NCI-H146 (cell line): Measurements from ENCODE around the gene XPO6.

Experiments used
- DNase-seq: peaks from one replicate; lab custom pipeline; 2025; lab: John Stamatoyannopoulos, UW

The XPO6 gene

DNA sequence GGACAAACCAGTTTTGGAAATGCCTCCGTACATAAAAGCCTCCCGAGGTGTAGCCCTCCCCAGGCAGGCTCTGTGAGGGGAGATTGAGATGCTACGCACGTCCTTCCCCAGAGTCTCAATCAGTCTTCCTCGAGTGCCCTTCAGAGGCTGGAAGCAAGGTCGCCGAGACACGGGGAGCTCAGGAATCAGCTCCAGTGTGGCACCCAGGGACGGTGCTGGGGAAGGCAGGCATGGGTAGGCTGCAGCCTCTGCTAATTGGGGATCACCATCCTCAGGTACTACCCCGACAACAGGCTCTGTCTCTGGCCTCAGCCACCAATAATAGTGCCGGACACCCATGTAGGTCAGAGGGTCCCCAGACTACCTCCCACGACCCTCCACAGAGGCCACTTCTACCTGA, 120.1 kb downstream of the XPO6 start:
- DNase-seq: no peak

- DNase-seq: no peak
Observed at GRCh38 chr16:28090646-28091377, 121.0 kb downstream of the XPO6 start.

DNA sequence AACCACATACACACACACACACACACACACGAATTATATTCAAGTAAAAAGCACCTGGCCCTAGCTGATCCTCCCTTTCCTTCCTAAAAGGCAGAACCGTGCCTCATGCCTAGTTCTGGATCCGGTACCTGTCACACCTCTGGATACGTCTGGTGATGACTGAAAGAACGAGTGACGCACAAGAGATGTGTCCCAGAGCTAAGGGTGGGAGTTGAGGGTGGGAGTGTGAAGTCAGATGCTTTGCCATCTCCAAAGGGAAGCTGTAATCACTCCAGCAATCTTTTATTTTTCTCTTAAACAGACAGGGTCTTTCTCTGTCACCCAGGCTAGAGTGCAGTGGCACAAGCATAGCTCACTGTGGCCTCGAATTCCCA, 121.8 kb downstream of the XPO6 start:
- DNase-seq: no peak

DNA sequence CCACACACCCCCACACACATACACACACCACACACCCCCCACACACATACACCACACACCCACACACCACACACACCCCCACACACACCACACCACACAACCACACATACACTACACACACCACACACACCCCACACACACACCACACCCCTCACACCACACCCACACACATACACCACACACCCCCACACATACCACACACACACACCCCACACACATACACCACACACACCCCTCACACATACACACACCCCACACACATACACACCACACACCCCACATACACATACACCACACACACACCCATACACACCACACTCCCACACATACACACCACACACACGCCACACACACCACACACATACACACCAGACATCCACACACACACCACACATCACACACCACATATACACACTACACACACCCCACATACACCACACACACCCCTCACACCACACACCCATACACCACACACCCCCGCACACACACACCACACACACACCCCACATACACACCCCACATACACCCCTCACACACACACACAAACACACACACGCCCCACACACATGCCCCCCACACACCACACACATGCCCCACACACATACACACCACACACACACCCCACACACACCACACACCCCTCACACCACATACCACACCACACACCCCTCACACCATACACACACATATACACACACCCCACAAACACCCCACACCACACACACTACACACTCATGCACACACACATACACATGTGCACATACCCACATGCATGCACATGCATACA, 122.4 kb downstream of the XPO6 start:
- no peak for DNase-seq

DNA sequence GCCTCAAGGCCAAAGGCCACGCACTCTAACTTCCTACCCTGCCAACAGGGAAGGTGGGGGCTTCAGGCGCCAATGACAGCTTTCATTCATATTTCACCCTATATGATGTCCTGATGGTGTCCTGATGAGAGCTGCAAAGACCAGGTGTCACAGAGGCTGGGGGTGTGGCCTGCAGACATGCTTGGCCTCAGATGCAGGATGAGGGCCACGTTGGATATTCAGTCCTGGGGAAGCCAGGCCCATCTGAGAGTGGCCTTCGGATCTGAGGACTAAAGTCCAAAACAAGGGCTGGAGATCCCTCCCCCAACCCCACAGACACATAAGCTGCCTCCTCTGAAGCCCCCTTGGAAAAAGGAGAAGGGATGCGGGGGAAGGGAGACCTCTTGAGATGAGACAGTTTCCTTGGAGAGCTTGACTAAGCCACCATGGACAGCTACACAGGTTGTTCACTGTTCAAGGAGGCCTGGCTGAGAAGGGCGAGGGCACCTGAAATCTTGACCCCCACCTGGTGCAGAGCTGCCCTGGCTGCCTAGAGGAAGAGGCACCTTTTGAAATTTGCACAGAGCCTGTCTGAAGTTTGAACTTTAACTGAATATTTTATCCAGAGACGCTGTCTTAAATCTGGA, 124.0 kb downstream of the XPO6 start:
- DNase-seq: no peak

DNA sequence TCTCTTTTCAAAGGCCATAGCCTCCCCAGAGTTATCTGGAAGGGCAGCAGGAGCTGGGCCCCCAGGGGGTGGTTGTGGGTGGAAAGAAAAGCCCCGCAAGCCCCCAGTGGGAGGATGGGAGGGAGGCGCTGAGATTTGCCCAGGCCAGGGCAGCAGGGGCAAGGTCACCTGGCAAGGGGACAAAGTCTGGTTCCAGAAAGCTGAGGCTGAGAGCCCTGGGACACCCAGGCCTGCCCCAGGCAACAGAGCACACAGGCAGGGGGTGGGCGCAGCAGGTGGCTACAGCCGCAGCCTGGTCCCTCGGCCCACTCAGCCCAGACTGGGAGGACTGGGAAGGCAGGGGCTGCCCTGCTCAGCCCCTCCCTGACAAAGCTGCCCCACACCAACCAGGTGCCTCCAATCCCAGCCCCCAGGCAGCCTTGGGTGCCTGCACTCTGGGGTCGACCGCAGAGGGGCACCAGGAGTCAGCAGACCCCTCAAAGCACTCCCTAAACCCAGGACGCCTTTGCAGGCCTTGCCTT, 124.6 kb downstream of the XPO6 start:
- no peak for DNase-seq

- no peak for DNase-seq
Observed at GRCh38 chr16:28086186-28087139, 125.3 kb downstream of the XPO6 start.

DNA sequence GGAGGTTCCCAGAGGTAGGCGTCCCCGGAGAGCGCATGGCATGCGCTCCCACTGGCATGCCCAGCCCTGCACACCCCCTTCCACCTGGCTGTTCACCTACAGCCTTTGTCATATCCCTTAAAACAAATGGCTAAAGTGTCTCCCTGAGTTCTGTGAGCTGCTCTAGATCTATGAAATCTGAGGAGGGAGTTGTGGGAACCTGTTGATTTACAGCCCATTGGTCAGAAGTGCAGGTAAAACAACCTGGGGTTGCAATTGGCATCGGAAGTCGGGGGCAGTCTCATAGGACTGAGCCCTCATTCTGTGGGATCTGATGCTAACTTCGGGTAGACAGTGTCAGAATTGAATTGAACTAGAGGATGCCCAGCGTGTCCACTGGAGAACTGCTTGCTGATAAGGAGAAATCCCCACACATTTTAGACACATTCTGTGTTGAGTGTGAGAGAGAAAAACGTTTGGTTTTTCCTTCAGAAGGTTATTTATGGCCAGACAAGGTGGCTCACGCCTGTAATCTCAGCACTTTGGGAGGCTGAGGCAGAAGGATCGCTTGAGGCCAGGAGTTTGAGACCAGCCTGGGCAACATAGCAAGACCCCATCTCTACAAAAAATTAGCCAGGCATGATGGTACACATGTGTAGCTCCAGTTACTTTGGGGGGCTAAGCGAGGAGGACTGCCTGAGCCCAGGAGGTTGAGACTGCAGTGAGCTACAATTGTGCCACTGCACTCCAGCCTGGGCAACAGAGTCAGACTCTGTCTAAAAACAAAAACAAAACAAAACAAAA, 126.2 kb downstream of the XPO6 start:
- DNase-seq: no peak

- DNase-seq: no peak
Observed at GRCh38 chr16:28084209-28084608, 127.6 kb downstream of the XPO6 start.

DNA sequence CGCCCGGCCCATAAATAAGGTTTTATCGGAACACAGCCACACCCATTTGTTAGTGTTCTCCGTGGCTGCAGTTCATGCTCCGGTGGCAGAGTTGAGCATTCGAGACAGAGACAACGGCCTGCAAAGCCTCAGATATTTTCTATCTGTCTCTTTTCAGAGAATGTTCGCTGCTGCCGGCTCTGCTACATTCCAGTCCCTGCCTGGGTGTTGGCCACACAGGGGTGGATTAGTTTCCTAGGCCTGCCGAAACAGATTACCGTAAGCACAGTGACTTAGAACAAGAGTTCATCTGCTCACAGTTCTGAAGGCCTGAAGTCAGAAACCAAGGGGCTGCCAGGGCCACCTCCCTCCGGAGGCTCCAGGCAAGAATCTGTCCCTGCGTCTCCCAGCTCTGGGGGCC, 129.1 kb downstream of the XPO6 start:
- DNase-seq: no peak

DNA sequence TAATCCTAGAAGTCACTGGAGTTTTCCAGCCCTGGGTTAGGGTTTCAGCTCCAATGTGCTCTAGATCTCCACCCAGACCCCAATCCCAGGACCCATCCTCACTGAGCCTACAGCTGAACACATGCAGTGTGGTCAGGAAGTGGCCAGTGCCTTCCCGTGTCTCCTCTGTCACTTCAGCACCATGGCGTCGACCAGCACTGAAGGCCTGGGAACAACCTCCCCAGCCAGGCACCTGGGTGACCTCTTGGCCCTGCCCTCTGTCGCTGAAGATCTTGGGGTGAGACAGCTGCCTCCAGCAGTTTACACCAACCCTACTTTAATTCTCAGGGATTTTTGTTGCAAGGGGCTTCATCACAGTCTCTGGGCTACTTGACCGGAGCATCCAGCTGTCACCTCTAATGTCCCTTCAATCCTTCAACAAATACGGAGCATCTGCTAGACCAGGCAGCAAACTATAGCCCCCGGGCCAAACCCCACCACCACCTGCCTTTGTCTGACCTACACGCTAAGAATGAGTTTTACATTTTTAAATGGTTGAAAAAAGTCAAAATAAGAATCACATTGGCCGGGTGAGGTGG, 130.3 kb downstream of the XPO6 start:
- no peak for DNase-seq

GRCh38 chr16:28078261-28078660, 133.5 kb downstream of the XPO6 start:
- DNase-seq: no peak

GRCh38 chr16:28073836-28074235, 137.9 kb downstream of the XPO6 start:
- no peak for DNase-seq

DNA sequence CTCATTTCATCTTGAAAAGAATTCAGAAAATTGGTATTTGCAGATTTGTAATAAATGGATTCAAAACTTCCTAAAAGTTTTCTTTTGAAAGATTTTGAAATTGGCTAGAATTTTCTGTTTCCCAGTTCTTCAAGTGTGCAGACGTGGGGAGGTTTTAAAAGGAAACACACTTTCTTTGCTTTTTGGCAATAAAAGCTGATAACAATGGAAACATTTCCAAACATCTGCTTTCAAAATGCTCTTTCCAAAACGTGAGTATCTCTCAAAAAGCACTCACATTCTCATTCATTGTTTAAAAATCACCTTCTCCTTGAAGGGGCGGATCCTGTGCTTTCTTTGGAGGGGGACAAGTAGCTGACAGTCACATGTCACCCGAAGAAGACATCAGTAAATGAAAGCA, 139.7 kb downstream of the XPO6 start:
- no peak for DNase-seq

- no peak for DNase-seq
Observed at GRCh38 chr16:28069971-28070794, 141.6 kb downstream of the XPO6 start.

DNA sequence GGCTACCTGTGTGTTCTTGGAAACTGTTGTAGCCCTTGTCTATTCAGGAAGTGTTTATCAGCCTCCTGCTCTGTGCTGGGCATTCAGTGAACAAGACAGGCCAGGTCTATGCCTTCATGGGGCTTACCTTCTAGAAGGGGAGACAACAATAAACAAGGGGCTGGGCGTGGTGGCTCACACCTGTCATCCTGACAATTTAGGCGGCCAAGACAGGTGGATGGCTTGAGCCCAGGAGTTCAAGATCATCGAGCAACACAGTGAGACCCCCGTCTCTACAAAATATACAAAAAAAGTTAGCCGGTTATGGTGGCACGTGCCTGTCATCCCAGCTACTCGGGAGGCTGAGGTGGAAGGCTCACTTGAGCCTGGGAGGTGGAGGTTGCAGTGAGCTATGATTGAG, 142.8 kb downstream of the XPO6 start:
- DNase-seq: no peak

- no peak for DNase-seq
Observed at GRCh38 chr16:28067604-28068379, 144.0 kb downstream of the XPO6 start.

- no peak for DNase-seq
Observed at GRCh38 chr16:28064706-28065249, 147.0 kb downstream of the XPO6 start.

DNA sequence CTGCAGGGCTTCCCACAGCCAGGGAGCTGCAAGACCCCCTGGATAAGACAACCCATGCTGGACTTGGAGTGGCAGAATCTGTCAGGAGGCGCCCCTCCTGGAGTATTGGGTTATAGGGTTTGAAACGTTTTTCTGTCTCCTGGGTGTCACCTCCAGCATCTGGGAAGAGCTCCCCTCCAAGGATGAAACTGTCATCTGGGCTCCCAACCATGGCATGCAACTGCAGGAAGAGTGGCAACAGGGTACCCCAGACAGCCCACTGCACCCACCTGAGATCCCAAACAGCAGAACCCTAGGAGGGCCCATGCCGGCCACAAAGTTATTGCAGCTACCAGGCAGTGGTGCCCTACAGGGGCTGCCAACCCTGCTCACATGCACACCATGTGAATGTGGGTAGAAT, 147.6 kb downstream of the XPO6 start:
- no peak for DNase-seq
